HG03575 (cell line): Measurements from ENCODE around the gene CTAGE9.
A peak's percentile ranks its signal among the peaks of the same experiment; 100 is the strongest.
"Not testable (repeated sequence)": the region's sequence is repeated elsewhere in the genome, so short reads cannot be mapped to it uniquely, and the experiment has no call there.

Experiments used
- ATAC-seq: cut with Tn5 transposase; IDR thresholded peaks from one replicate; pipeline ENCODE4 v1.9.1; 2021; ENCODE audit not compliant: unreplicated experiment, insufficient number of reproducible peaks, low FRiP score; ENCODE audit errors: extremely low read depth

Gene CTAGE9

DNA sequence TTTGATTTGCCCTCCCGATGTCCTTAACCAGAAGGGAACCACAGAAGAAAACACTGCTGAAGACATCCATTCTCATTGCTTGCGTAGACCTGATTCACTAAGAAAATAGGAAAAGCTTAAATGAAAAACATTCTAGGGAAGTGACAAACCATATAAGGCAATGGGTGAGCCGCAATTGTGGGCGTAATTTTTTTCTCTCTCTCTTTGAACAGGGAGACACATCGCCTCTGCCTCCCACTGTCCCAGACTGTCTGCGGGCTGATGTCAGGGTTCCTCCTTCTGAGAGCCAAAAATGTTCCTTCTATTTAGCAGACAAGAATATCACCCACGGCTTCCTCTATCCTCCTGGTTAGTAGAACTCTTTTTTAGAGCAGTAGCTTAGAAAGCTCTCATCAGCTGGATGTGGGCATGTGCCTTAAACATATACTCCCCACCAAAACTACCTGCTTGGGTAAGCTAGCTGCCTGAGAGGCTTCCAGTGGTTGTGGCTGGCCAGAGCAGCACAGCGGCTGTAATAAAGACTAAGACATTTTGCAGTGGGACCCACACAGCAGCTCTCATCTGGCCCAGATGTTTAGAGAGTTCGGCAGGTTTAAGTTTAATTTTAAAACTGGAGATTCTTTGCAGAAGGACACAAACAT lies 22.7 kb upstream of the CTAGE9 start:
- ATAC-seq = no peak

- no peak for ATAC-seq
These were observed 20.4 kb upstream of the CTAGE9 start for GRCh38 chr6:131731224-131731623.

- no peak for ATAC-seq
These were observed 19.4 kb upstream of the CTAGE9 start for GRCh38 chr6:131730264-131730663.

GRCh38 chr6:131729550-131729949 lies 18.7 kb upstream of the CTAGE9 start:
- ATAC-seq = no peak

DNA sequence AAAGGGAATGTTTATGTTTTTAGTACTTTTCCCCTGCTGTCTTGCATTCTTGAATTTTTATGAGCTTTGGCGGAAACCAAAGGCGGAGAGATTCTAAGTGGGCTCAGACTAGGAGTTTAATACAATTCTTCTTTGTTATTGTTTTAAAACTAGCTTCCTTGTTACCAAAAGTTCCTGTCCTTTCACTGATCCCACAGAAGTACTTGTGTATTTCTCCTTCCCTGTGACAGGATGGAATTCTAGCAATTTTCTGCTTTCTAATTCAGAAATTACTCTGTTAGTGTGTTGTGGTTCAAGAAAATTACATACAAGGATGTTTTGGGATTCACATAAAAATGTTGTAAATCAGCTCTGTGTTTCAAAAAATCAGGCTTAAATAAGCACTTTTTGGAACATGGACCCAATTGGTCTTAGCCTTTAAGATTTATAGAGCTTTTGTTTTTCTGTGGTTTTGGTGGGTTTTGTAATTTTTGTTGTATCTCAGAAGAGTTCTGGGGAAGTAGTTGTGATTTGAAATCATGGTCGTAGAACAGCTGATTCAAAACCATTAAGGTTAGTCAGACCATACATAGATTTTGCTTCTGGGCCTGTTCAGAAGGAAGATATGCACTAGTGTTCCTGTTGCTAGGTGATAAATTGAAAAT lies 17.6 kb upstream of the CTAGE9 start:
- no peak for ATAC-seq

GRCh38 chr6:131727868-131728267 lies 17.1 kb upstream of the CTAGE9 start:
- ATAC-seq = no peak

DNA sequence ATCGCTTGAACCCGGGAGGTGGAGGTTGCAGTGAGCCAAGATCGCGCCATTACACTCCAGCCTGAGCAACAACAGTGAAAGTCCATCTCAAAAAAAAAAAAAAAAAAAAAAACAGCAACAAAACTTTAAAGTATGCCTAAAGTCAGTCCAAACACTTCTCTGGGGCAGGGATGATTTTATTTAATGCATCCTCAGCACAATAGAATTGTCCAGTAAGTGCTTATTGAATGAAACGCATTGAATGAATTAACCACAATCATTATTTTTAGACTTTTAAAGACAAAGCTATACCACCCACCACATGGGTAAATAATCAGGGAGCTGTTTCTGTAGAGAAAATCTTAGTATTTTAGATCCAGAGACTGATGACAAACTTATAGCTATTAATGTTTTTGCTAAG lies 16.6 kb upstream of the CTAGE9 start:
- no peak for ATAC-seq

DNA sequence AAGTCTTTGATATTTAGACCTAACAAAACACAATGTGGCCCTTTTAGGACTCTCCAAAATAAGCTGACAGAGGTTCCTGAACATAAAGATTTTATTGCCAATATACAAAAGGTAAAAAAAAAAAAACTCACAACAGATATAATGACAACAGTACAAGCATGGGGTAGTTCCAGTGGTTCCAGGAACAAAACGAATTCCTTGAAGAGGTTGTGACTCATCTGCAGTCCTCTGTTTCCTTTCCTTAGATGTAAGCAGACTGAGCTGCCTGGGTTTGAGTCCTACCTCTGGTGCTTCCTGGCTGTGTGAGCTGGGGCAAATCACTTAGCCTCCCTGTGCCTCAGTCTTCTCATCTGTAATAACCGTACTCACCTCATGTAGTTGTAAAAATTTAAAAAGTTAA lies 13.3 kb upstream of the CTAGE9 start:
- ATAC-seq = no peak

- no peak for ATAC-seq
These were observed 10.3 kb upstream of the CTAGE9 start for GRCh38 chr6:131721161-131721560.

DNA sequence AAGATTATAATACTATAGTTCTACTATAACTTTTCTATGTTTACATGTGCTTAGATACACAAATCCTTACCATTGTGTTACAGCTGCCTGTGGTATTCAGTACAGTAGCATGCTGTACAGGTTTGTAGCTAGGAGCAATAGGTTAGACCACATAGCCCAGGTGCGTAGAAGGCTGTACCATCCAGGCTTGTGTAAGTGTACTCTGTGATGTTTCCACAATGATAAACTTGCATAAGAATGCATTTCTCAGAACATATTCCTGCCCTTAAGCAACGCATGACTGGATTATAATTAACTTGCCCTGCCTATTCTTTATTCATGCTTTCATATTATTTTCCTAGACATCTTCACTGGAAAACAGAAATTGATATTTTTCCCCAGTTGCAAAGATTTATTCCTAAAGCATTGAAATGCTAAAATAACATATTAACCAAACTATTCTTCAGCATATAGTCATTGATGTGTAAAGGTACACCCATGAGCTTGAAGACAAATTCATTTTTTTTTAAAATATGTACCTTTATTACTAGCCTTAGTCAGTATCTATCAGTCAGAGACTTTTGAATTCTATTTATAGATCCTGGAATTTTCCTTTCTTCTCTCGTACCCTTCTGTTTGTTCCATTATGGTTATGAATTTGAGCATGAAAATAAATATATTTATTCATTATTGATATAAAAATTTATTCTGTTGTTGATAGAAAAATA lies 7.2 kb upstream of the CTAGE9 start:
- ATAC-seq = no peak

- not testable (repeated sequence) for ATAC-seq
These were observed 4.8 kb upstream of the CTAGE9 start for GRCh38 chr6:131715567-131715966.

DNA sequence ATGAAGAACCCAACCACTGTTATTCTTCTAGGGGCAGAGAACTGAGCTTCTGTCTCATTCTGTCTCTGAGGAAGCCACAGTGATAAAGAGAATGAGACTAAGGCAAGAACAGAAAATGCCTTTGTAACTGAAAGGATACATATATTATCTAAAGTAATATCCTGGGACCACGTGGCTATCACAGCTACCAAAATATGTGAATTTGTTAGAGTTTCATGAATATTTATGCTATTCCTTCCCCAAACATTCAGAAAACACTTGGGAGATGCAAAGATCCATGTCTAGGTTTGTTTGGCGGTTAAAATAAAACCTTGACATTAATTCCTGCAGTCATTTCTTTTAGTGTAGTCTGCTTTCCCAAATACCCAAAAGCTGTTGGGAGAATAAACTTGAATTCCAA lies 6.9 kb downstream of the CTAGE9 start:
- not testable (repeated sequence) for ATAC-seq

GRCh38 chr6:131700851-131701250 lies 10.0 kb downstream of the CTAGE9 start:
- not testable (repeated sequence) for ATAC-seq

DNA sequence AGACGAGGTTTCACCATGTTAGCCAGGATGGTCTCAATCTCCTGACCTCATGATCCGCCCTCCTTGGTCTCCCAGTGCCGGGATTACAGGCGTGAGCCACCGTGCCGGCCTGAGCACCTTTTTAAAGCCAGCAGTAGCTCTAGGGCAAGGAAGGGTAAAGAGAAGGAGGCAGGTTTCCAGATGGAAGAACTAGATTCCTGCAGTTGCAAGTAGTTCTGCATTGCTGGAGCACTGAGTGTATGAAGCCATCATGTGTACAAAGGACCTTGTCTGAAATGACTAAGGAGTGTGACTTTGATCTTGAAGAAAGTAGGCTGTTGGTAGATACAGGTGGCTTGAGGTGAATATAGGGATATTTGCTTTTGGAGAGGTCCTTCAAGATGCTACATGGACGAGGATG lies 13.9 kb downstream of the CTAGE9 start:
- no peak for ATAC-seq

- no peak for ATAC-seq
These were observed 15.9 kb downstream of the CTAGE9 start for GRCh38 chr6:131694832-131695426.

GRCh38 chr6:131693384-131693783 lies 17.4 kb downstream of the CTAGE9 start:
- ATAC-seq = no peak

GRCh38 chr6:131692589-131692988 lies 18.2 kb downstream of the CTAGE9 start:
- no peak for ATAC-seq

DNA sequence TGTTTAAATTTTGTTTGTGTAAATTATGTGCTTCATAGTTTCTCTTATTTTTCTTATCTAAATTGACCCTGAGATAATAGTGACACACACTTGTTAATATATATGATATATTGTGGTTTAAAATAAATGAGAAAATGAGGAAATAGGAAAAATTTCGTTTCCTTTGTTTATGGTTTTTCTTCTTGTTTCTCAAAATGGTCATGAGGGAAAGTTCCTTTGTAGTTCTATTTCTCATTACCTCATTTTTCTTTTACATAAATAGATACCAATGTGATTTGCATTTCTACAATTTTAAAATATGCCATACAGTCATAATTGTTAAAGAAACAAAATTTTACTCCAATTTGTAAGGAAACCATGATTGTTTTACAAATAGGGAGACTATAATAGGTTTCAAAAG lies 18.8 kb downstream of the CTAGE9 start:
- ATAC-seq = no peak

DNA sequence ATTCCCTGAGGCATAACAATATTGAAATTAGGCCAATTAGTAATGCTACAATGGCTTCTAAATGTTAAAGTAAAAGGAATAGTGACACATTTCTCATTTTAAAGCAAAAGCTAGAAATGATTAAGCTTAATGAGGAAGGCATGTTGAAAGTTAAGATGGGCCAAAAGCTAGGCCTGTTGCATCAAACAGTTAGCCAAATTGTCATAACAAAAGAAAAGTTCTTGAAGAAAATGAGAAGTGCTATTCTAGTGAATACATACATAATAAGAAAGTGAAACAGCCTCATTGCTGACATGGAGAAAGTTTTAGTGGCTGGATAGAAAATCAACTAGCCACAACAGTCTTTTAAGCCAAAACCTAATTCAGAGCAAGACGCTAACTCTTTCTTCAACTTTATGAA lies 22.5 kb downstream of the CTAGE9 start:
- ATAC-seq = peak; percentile 64

GRCh38 chr6:131687022-131687421 lies 23.8 kb downstream of the CTAGE9 start:
- no peak for ATAC-seq
